Retina (tissue), 1 donor: ENCODE results near the gene ZBTB32.
"Not testable (repeated sequence)": the region's sequence is repeated elsewhere in the genome, so short reads cannot be mapped to it uniquely, and the experiment has no call there.

Source experiments
- DNase-seq: peaks from one replicate; pipeline ENCODE4 v3.0.0-alpha.2; 2016

The ZBTB32 gene

GRCh38 chr19:35720648-35721047 is 16.3 kb downstream of the ZBTB32 start:
- no peak for DNase-seq

- no peak for DNase-seq
These were observed 17.0 kb downstream of the ZBTB32 start for GRCh38 chr19:35721374-35721773.

GRCh38 chr19:35722461-35722860 is 18.1 kb downstream of the ZBTB32 start:
- DNase-seq, result no peak

GRCh38 chr19:35722897-35723296 is 18.5 kb downstream of the ZBTB32 start:
- DNase-seq, result no peak

GRCh38 chr19:35723671-35724070 is 19.3 kb downstream of the ZBTB32 start:
- no peak for DNase-seq

- not testable (repeated sequence) for DNase-seq
These were observed 19.8 kb downstream of the ZBTB32 start for GRCh38 chr19:35724132-35724531.

- DNase-seq, result no peak
These were observed 20.2 kb downstream of the ZBTB32 start for GRCh38 chr19:35724560-35724959.

GRCh38 chr19:35725216-35725861 is 21.0 kb downstream of the ZBTB32 start:
- no peak for DNase-seq

GRCh38 chr19:35727053-35727955 is 22.9 kb downstream of the ZBTB32 start:
- DNase-seq, result no peak

GRCh38 chr19:35727956-35728706 is 23.8 kb downstream of the ZBTB32 start:
- DNase-seq, result no peak

- DNase-seq, result no peak
These were observed 24.7 kb downstream of the ZBTB32 start for GRCh38 chr19:35729021-35729420.

- no peak for DNase-seq
These were observed 25.4 kb downstream of the ZBTB32 start for GRCh38 chr19:35729763-35730162.

- no peak for DNase-seq
These were observed 26.0 kb downstream of the ZBTB32 start for GRCh38 chr19:35730326-35730725.

GRCh38 chr19:35731353-35731752 is 27.0 kb downstream of the ZBTB32 start:
- no peak for DNase-seq

GRCh38 chr19:35731779-35732405 is 27.5 kb downstream of the ZBTB32 start:
- no peak for DNase-seq

GRCh38 chr19:35732540-35733179 is 28.3 kb downstream of the ZBTB32 start:
- no peak for DNase-seq

- no peak for DNase-seq
These were observed 29.1 kb downstream of the ZBTB32 start for GRCh38 chr19:35733180-35734125.

- no peak for DNase-seq
These were observed 29.9 kb downstream of the ZBTB32 start for GRCh38 chr19:35734273-35734672.

GRCh38 chr19:35734889-35735288 is 30.5 kb downstream of the ZBTB32 start:
- no peak for DNase-seq

- DNase-seq, result no peak
These were observed 32.8 kb downstream of the ZBTB32 start for GRCh38 chr19:35736913-35737886.
